Heart left ventricle (tissue), 13 donors: Measurements from ENCODE around the gene BMPER.

Experiments
- POLR2A ChIP-seq, 2 donors: fragments of 450-650 bp; IDR thresholded peaks; one replicate each; pipeline ENCODE4 v1.6.1; 2017; ENCODE audit warnings: antibody characterized with exemption in 2 of 2, mild to moderate bottlenecking in 2 of 2, moderate library complexity in 2 of 2
- TF ChIP-seq, protein P1 (sequence below), 12 donors: fragments of 200-600 bp; sonication (generic) in 4 of 12; IDR thresholded peaks; one replicate each; pipeline versions ENCODE4 v1.5.0 to v1.8.0; 2018 to 2022; ENCODE audit warnings: antibody characterized with exemption in 12 of 12, mild to moderate bottlenecking in 5 of 12
- donor health status: ischemic (EF 13 %, LVEDD 7.1; RV severe dilation, severe dysfunction).
- donor health status: DM: no; HTN: yes; CAD: no.
- donor health status: DM: no; HTN: no; CAD: no.
- donor health status: ischemic (EF 25% LVEDD 6.9; RV normal size, moderate dysfunction).
- donor health status: ischemic (EF 25% LVEDD 5.7; RV mildly dilated, moderate dysfunction).
- donor health status: ischemic (EF 35%, LVEDD 5.7; RV mildly dilated, moderate dysfunction).
- donor health status: nonischemic (EF 11% LVEDD 7.7; RV severe dilation, severe dysfunction).
- donor health status: DM: yes; HTN: yes; CAD: no.
- donor health status: PGD.
- donor health status: ischemic (EF 29% LVEDD 5.4; RV normal size, mild dysfunction).
- donor health status: nonischemic (EF 23%, LVEDD 6.1; RV moderate dilation, normal function).

DNA sequence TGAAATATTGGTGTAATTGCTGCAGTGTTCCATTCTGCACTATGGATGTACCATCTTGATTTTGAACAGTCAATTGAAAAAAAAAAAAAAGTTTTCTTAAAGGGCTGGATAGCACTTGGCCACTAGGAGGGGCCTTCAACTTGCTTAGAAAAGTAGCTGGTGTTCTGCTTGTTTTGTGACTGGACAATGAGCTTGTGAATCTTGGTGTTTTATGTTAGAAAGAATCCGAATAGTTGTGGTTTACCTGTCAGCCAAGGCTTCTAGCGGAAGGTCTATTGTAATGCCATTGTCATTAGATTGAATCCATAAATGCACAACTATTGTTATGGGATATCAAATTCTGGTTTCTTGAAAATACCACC, 77.1 kb downstream of the BMPER start:
- TF ChIP-seq, protein P1, sequence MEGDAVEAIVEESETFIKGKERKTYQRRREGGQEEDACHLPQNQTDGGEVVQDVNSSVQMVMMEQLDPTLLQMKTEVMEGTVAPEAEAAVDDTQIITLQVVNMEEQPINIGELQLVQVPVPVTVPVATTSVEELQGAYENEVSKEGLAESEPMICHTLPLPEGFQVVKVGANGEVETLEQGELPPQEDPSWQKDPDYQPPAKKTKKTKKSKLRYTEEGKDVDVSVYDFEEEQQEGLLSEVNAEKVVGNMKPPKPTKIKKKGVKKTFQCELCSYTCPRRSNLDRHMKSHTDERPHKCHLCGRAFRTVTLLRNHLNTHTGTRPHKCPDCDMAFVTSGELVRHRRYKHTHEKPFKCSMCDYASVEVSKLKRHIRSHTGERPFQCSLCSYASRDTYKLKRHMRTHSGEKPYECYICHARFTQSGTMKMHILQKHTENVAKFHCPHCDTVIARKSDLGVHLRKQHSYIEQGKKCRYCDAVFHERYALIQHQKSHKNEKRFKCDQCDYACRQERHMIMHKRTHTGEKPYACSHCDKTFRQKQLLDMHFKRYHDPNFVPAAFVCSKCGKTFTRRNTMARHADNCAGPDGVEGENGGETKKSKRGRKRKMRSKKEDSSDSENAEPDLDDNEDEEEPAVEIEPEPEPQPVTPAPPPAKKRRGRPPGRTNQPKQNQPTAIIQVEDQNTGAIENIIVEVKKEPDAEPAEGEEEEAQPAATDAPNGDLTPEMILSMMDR (IDR thresholded peaks at IDR 0.05): peak in 2 of 12 donors; percentile 20 to 23
- TF ChIP-seq POLR2A (IDR thresholded peaks at IDR 0.05): no peak
